SH-SY5Y (cell line): ENCODE results near the gene CFTR.

Experiments
- GATA2 ChIP-seq: IDR thresholded peaks from 2 replicates; pipeline ENCODE4 v1.6.1; 2011; ENCODE audit warnings: mild to moderate bottlenecking, low read depth, low read length
- GATA3 ChIP-seq: IDR thresholded peaks from 2 replicates; pipeline ENCODE4 v1.6.1; 2011; ENCODE audit warnings: low read depth, mild to moderate bottlenecking, low read length, moderate library complexity

DNA sequence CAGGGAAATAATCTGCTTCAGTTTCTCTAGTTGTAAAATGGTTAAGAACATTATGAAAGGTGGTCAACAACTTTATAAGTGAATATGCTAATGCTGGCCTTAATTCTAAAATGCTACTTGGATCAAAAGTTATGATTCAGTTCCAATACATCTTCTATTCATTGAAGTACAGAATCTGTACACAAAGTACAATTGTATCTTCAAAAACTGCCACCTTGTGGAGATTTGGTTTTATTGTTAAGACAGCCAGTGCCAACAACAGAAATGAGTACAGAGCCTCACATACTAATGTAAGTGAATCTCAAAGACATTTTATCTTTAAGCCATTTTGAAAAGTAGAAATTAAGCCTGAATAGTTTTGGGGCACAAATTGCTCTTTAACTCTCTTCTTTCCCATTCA, 194.0 kb downstream of the CFTR start:
- TF ChIP-seq GATA2 (no peak), GATA3 (no peak)
